Stimulated activated CD4-positive, alpha-beta T cell treated with anti-CD3 and anti-CD28 coated beads, Interleukin-12 subunit alpha, Interleukin-12 subunit beta, amount 100 ng/mL, for 4 hours (primary cell): ENCODE results near the gene TFEC.
"Not testable (repeated sequence)": the region's sequence is repeated elsewhere in the genome, so short reads cannot be mapped to it uniquely, and the experiment has no call there.

ENCODE experiments used
- DNase-seq: peaks from one replicate; pipeline ENCODE4 v3.0.0-alpha.2; 2020

TFEC gene

DNA sequence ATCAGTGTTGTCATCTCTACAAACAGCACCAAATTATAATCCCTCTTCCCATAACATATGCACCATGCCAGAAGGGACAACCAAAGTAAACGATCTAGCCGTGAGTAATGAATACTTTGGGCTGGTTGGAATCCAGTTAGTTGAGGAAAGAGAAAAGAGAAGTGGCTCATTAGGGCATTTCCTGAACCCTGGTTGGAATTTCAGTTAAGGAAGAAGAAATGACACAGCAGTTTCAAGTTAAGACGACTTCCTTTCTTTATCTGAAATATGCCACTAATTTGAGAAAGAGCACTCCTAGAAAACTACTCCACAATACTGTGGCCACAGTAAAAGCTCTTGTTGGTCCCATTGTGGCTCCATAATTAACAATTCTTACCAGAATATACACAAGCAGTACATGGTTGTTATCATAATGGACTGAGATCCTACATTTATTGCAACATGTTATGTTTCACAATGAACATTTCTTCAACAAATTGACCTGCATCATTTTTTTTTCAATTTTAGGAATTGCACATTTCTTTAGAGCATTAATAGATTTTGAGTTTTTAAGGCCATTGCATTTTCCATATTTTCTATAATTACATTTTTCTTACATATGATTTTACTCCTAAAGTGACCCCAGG, at the start of gene TFEC:
Gene TFEC, minus strand, starts transcription at position 113 of the 626 bp plus-strand sequence. CDS start 46,322 bp downstream, outside the sequence.
- DNase-seq: no peak

DNA sequence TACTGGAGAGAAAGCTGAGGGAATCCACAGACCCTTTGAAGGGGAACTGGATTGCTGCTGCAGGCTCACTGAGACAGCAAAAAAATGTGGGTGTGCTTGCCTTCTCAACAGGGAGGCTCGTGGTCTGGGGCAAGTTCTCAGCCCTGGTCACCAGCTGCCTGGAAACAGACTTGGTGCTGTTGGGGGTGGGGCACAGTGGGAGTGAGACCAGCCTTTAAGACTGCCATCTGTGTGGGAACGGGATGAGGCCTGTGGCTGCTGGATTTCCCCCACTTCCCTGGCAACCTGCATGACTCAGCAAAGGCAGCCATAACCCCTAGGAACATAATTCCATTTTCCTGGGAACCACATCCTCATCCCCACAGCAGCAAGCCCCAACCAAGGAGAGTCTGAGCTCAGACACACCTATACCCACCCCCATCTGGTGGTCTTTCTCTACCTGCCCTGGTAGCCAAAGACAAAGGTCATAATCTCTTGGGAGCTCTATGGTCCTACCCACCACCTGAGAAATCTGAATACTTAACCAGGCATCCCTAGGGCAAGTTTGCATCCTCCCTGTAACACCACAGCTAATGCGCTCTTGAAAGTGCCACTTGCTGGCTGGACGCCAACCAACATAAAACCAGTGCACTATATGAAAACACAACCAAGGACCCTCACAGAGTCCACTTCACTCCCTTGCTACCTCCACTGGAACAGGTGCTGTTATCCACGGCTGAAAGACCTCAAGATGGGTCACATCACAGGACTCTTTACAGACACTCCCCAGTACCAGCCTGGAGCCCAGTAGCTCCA, 45.0 kb upstream of the TFEC start:
- no peak for DNase-seq

DNA sequence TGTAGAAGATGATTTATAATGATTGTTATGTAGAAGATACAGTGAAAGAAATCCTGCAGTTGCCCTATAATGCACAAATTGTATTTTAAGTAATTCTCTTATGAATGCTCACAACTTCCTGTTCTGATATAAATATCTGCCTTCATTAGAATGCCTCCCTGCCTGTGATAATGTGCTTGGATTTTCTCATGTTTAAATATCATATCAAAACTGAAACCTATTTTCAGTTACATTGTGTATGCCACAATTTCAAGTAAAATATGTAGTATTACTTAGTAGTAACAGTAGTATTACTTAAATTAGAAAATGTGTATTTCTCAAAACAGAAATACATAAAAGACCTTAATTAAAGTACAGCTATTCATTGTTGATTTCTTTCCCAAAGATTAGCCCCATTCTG, 41.1 kb upstream of the TFEC start:
- DNase-seq: no peak

GRCh38 chr7:116064179-116064578, 33.6 kb upstream of the TFEC start:
- no peak for DNase-seq

- DNase-seq: no peak
Observed at GRCh38 chr7:116062666-116063065, 32.1 kb upstream of the TFEC start.

DNA sequence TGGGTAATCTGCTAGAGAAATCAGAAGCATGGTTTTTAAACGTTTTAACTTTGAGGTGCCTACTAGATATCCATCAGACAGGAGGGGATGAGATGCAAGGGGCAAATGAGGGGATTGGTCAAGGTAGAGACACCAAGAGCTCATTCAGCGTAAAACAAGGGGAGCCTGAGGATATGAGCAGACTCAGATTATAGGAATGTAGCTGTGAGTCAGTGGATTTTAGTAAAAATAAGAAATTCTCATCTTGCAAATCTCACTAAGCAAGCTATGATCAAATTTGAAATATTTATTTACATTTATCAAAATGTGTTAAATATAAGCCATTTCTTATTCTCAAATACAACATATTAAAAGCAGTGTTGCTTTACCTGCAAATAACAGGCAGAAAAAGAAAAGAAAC, 21.4 kb upstream of the TFEC start:
- DNase-seq: no peak

GRCh38 chr7:116047261-116047660, 16.7 kb upstream of the TFEC start:
- not testable (repeated sequence) for DNase-seq

DNA sequence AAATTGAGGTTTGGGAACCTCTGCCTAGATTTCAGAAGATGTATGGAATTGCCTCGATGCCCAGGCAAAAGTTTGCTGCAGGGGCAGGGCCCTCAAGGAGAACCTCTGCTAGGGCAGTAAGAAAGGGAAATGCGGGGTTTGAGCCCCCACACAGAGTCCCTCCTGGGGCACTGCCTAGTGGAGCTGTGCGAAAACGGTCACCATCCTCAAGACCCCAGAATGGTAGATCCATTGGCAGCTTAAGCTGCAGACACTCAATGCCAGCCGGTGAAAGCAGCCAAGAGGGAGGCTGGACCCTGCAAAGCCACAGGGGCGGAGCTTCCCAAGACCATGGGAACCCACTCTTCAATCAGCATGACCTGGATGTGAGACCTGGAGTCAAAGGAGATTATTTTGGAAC, 15.0 kb upstream of the TFEC start:
- DNase-seq: no peak

GRCh38 chr7:116041615-116042014, 11.1 kb upstream of the TFEC start:
- DNase-seq: no peak

- DNase-seq: no peak
Observed at GRCh38 chr7:116037401-116037800, 6.8 kb upstream of the TFEC start.

DNA sequence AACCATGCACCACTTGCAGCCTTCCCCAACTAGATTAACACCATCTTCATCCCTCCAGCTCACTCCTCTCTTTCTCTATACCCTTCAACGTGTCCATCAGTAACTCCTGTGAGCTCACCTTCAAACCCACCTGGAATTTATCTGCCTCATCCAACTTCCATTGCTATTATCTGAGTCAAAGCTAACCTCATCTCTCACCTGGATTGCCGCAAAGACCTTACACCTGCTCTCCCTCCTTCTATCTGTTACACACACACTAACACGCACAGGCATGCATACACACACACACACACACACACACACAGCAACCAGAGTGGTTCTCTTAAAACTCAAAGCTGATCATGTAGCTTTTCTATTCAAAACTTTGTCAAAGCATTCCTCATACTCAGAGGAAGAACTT, 3.8 kb upstream of the TFEC start:
- no peak for DNase-seq

DNA sequence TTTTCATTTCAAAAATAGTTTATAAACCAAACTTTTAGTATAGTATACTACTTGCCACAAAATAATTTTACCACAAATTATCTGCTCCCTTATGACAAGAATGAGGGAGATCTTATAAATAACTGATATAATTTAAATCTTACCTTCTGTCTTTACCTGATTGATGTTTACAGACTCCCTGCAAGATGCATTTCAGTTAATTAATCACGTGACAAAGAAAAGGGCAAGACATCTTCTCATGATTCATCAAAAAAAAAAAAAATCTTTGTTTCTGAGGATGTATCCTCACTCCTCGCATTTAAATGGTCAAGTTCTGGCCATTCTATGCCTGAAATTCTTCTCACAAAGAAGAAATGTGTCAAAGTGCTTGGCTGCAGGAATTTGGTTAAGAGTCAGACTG, 2.3 kb upstream of the TFEC start:
- no peak for DNase-seq

DNA sequence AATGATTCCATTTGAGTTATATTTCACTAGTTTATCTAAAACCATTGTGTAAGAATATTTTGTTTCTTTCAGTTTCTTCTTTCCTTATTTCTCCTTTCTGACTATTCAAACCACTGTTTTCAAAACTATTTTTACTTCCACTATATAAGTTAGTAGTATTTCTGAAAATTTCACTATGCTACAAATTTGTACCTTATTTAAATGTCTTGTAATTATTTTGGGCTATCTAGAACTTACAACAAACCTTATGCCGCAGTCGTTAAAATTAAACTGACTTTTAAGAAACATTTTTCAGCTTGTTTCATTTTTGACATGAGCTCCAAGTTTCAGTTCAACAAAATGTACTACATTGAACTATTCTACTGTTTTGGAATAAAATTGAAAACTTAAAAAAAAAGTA, 1.8 kb downstream of the TFEC start:
- DNase-seq: no peak

DNA sequence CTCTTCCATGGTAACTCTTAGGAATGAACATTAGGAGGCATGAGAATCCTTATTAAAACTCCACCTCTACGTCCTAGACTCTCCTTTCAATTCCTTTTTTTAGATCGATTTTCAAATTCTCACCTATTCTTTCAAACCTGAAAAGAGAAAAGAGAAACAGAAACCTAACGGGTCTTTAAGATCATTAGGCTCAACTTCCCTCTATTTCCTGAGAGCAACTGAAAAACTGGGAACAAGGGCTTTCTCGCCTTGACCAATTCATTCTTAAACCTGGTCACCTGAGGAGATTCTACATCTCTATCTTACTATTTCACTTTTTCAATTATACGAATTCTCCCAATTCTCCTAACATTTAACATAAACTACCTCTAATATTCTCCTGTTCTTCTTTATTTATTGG, 2.8 kb downstream of the TFEC start:
- no peak for DNase-seq

GRCh38 chr7:116024826-116025809, 5.4 kb downstream of the TFEC start:
- DNase-seq: no peak

DNA sequence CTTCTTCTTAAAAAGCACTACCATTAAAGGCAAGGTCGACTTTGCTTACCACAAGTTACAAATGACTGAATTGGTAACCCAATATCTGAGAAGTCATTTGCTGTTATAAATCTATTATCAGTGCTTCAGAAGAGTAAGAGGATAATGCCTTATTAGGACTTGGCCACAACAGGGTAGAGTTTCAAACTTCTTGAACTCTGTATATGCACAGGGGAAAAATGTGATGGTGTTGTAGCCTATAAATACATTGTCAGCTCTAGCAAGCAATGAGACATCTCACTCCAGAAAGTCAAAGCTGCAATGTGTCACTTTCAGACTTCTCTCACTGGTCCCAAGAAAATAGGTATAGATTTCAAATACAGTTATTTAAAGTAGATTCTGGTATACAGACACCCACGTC, 9.3 kb downstream of the TFEC start:
- no peak for DNase-seq

DNA sequence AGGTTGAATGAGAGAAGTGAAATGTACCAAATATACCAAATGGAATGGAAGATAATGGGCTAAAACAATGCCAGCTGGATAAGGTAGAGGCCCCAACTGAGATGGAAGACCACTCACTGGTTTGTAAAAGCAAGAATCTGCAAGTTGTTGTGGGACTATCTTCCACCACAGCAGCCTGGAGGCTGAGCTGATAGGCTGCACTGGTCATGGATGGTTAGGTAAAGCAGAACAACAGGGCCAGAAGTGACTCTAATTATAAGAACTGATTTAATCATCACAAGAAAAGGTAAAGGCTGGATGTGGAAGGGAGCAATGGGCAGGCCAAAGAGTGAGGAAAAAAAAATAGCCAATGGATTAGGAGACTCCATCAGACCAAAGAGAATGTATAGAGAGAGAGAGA, 11.8 kb downstream of the TFEC start:
- DNase-seq: no peak

- no peak for DNase-seq
Observed at GRCh38 chr7:116013675-116014074, 16.9 kb downstream of the TFEC start.

GRCh38 chr7:116011584-116011983, 19.0 kb downstream of the TFEC start:
- DNase-seq: no peak

GRCh38 chr7:116004762-116005161, 25.8 kb downstream of the TFEC start:
- DNase-seq: not testable (repeated sequence)

GRCh38 chr7:115997221-115997620, 33.3 kb downstream of the TFEC start:
- DNase-seq: no peak

- DNase-seq: no peak
Observed at GRCh38 chr7:115995701-115996100, 34.9 kb downstream of the TFEC start.

DNA sequence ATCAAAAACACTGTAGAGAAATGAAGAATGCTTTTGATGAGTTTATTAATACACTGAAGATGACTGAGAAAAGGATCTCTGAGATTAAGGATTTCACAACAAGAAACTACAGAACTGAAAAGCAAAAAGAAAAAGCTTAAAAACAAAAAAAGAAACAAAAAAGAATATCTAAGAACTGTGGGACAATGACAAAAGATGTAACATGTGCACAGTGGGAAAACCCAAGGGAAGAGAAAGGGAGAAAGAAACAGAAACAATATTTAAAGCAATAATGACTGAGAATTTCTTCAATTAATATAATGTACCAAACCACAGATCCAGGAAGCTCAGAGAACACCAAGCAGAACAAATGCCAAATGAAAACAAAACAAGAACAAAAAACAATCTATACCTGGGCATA, 42.2 kb downstream of the TFEC start:
- no peak for DNase-seq
